ENCODE results near the gene ITGA8. TPM values are rescaled to one million over a fixed set of nuclear protein-coding genes. Genes with fewer than 3 reads are reported as not detected.

Gene ITGA8
- total and polyA plus RNA-seq, 9 of the 15 experiments (the other 6 are each of a cell fraction or from before 2014, with no cell fraction given): 0.01 to 0.07 (median 0.04) TPM; not detected in 5

- CTCF ChIA-PET (ENCODE audit: low intra/inter-chr PET ratio): no interaction called here
- no TSS peak for BruUV-seq (replicated peaks)
- ATAC-seq: no peak
Observed at GRCh38 chr10:15548331-15548730, 171.4 kb downstream of the ITGA8 start.

More at GRCh38 chr10:15548331-15548730, 171.4 kb downstream of the ITGA8 start:
- H3K36me3 ChIP-seq (ENCODE audit: control insufficient read depth, insufficient read depth, low read length): no peaks in the 10 kb centered on the region
- H3K27ac ChIP-seq (ENCODE audit: extremely low read depth, low read depth, low read length): no peak overlapping the region
- H3K4me2 ChIP-seq (ENCODE audit: insufficient read depth, low read length): no peak overlapping the region
- no peaks in the 10 kb centered on the region for H3K79me2 ChIP-seq (ENCODE audit: control insufficient read depth, insufficient read depth, low read length)
- WGBS (ENCODE audit: insufficient coverage, low coverage, missing lambda C conversion rate): 27% methylated on average over 7 of the region's 8 CpGs
- DNase-seq (ENCODE audit: extremely low read depth in 1 of 4, low spot score in 3 of 4) (no peak), FAIRE-seq (no peak)
- no peak overlapping the region for H2AFZ ChIP-seq (ENCODE audit: low read depth, low read length)
- H3K4me1 ChIP-seq (replicated peaks in 1 of 2; ENCODE audit: control insufficient read depth in 2 of 2, insufficient read depth in 2 of 2, low read length in 2 of 2): no peaks in the 10 kb centered on the region
- H4K20me1 ChIP-seq (replicated peaks; ENCODE audit: control insufficient read depth, insufficient read depth, low read length): no peaks in the 10 kb centered on the region
- H3K9ac ChIP-seq (ENCODE audit: insufficient read depth in 1 of 2, low read depth in 2 of 2, low read length in 2 of 2): no peak overlapping the region
- POLR2A ChIA-PET: interaction anchor here (0.6 kb wide), 1 partner anchor 26 kb away, joined by 3 read pairs; no protein-coding TSS in a partner anchor
- intact Hi-C loops (cut with micrococcal nuclease) (no loop called here), in situ Hi-C loops (cut with MboI) (no loop called here)
- no peaks in the 10 kb centered on the region for H3K9me1 ChIP-seq (ENCODE audit: control insufficient read depth, insufficient read depth, low read length)
- no peak overlapping the region for H3K4me3 ChIP-seq
- TF ChIP-seq TEAD2 (tag; IDR thresholded peaks at IDR 0.05): no peak
- no peak for TF ChIP-seq ZFP30 (CRISPR knock-in tag; IDR thresholded peaks at IDR 0.05; ENCODE audit: borderline replicate concordance)
- no peak for TF ChIP-seq GABPB2 (CRISPR knock-in tag; conservative IDR thresholded peaks at IDR 0.05)
- TF ChIP-seq CBX3 (IDR thresholded peaks at IDR 0.05; ENCODE audit: borderline replicate concordance in 1 of 2, low read length in 2 of 2): no peak
- TF ChIP-seq CREB3 (tag; conservative IDR thresholded peaks at IDR 0.05; ENCODE audit: low read depth): no peak
- no peak for TF ChIP-seq TFAP4 (CRISPR knock-in tag; IDR thresholded peaks at IDR 0.05; ENCODE audit: borderline replicate concordance)
- no peak for TF ChIP-seq ETV1 (tag; conservative IDR thresholded peaks at IDR 0.05; ENCODE audit: low read depth)
- H3K9me3 ChIP-seq (replicated peaks; ENCODE audit: control insufficient read depth, insufficient read depth, low read depth, low read length): no peaks in the 10 kb centered on the region
- H3K27me3 ChIP-seq (ENCODE audit: control insufficient read depth in 2 of 2, insufficient read depth in 2 of 2, low read length in 2 of 2): no peaks in the 10 kb centered on the region
